COLO829 (cell line): Measurements from ENCODE around the gene ZNF212.

Experiments used
- DNase-seq: peaks from one replicate; pipeline ENCODE4 v3.0.0; 2012; ENCODE audit warnings: low spot score

Gene ZNF212

DNA sequence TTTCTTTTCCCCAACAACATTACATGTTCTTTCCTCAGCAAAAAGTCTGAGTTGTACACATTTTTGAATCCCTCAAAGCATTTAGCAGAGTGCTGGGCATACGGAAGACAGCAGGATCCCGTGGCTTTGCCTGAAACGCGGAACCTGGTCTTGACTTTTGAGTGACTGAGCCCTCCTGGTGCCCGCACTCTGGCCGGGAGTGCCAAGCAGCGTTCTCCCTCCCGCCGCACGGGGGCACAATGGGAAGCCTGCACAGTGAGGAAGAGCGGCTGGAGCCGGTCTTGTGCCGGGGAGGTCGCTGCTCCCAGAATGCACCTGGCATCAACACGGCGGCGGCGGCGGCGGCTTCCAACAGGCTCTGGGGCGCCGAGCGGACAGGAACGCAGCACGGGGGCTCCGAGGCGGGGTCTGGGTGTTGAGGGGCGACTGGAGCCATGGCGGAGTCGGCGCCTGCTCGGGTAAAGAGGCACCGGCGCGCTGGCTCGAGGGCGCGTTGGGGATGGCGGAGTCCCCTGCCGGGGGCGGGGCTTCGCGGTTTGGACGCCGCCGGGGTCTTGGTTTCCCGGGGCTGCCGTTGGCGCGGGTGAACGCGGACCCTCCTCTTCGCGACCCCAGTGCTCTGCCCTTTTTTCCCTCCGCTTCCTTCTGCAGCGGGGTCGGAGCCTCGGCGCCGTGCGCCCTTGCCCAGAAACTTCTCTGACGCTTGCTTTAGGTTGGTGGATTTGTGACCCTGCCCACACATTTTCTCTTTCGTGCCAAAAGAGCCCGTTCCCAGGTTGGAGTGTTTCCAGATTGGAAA is at the start of gene ZNF212:
ZNF212 (plus strand) TSS at position 307 of the 799 bp plus-strand sequence; CDS start at position 435, 128 bp downstream.
- DNase-seq, result peak; percentile 98

DNA sequence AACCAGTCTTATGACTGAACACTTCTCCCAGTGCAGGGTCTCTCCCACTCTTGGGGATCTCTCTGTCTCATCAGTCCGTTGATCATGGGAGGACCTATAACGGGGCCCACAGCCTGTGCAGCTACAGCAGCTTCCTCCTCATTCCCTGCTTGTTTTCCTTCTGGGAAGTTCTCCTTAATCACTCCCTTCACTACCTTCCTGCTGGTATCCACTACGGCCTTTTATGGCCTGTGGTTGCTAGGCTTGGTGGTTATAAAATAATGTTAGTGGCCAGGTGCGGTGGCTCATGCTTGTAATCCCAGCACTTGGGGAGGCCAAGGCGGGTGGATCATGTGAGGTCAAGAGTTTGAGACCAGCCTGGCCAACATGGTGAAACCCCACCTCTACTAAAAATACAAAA is 47.6 kb upstream of the ZNF212 start:
- no peak for DNase-seq

DNA sequence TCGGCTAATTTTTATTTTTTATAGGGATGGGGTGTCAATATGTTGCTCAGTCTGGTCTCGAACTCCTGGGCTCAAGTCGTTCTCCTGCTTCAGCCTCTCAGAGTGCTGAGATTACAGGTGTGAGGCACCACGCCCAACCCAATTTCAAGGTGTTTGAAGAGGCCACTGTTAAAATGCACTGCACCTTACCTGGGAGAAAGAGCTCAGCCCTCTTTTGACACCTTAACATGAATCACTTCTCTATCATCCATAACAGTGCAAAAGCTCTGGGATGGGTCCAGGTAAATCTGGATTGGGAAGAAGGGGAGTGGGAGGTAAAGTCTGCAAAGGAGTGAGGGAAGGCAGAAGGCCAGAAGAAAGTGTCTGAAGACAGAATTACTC is 44.7 kb upstream of the ZNF212 start:
- DNase-seq, result no peak

DNA sequence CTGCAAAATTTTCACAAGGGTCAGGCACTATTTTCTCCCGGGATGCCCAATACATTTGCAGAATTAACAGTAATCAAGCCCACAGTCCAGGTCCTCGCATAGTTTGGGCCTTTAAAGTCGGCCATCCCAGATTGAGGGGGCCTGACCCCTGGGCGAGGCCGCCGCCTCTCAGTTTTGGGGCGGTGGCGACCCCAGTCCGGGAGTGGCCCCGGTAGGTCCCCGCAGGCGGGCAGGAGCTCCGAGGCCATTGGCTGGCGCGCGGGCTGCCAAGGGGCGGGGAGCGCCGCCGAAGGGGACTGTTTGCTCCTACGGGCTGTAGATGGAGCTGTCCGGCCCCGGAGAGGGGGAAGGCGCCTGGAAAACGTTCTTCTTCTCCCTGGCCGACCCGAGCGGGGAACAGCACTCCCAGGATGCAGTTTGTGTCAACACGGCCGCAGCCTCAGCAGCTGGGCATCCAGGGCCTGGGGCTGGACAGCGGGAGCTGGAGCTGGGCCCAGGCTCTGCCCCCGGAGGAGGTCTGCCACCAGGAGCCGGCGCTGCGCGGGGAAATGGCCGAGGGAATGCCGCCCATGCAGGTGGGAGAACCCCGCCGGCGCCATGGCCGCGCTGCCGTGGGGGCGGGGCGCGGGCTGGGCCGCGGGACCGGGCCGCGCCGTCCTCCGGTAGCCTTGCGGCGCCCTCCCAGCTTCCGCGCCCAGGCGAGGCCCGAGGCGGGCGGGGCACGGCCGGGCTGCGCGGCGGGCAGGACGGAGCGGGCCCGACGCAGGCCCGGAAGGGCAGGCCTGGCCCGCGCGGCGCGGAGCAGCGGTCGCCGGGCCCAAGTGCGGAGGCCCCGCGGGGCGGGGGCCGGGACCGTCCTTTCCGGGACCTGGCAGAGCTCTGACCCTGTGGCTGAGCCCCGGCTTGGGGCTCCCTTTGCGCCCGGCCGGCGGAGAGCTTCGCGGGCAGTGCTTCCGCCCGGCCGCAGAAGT is 44.0 kb upstream of the ZNF212 start, which contains the start of gene ZNF282:
ZNF282 (plus strand) TSS at position 367 of the 971 bp plus-strand sequence; CDS start at position 411, 44 bp downstream.
- peak; percentile 94 for DNase-seq

DNA sequence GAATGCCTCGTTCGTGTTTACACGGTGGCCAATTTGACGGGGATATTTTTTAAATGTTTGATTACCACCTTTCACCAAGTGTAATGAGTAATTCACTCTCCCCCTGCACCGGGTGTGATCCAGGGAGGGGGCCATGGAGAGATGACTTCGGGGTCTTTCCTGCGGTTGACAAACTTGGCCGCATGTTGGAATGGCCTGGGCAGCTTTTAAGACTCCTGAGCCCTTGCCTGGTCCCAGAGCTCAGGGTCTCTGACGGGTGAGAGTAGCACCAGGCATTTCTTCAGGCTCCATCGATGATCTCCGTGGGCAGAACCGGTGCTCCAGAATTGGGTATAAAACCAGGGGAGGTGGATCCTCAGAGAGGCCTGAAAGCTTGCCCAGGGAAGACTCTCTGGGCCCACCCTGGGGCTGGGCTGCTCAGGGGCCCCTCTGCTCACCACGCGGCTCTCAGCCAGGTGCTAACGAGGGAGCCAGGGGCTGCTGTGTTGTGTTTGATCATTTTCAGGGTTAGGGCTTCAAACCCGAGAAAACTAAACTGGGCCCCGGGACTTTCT is 43.2 kb upstream of the ZNF212 start:
- DNase-seq, result no peak

DNA sequence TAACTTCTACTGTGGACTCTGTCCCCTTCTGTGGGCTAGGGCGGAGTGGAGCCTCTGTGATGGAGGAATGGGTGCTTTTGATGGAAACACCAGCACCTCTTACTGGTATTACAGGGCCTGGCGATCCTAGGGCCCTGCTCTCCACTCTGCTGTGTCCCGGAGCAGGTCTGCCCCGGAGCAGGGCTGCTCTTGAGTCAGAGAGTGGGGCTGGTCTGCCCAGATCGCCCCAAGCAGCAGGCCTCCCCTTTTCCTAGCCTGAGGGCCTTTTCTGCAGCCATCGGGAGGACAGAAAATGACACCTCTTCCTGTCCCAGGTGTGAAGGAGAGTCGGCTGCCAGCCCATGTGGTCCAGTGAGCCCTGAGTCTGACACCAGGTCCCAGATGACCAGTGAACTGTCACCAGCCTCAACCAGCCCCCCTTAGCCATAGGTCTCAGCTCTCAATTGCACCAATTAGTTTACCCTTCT is 42.7 kb upstream of the ZNF212 start:
- no peak for DNase-seq

DNA sequence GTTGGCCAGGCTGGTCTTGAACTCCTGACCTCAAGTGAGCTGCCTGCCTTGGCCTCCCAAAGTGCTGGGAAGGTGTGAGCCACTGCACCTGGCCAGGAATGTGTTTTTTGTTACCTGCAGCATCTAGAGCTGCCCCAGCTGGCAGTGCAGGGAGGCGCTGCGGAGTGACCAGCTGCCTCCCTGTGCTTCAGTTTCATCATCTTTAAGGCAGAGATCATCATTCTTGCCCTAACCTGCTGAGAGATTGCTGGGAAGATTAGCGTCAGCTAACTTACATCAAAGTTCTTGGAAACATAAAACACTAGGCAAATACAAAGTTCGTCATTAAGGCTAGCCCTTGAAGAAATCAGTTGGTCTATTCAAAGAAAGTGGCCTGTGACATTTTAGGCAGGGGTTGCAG is 41.8 kb upstream of the ZNF212 start:
- no peak for DNase-seq

DNA sequence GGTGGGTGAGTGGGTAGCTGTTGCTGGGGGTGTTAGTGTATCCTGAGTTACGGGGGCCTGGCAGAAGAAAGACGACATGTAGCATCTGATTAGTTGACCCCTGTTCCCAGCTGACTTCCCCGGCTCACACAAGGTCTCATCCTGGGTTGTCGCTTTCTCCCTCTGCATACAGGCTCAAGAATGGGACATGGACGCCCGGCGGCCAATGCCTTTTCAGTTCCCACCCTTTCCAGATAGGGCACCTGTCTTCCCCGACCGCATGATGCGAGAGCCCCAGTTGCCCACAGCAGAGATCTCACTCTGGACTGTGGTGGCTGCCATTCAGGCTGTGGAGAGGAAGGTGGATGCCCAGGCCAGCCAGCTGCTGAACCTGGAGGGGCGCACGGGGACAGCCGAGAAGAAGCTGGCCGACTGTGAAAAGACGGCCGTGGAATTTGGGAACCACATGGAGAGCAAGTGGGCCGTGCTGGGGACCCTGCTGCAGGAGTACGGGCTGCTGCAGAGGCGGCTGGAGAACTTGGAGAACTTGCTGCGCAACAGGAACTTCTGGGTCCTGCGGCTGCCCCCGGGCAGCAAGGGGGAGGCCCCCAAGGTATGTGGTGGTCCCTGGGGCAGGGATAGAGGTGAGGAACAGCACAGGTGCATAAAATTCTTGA is 41.2 kb upstream of the ZNF212 start:
- no peak for DNase-seq

DNA sequence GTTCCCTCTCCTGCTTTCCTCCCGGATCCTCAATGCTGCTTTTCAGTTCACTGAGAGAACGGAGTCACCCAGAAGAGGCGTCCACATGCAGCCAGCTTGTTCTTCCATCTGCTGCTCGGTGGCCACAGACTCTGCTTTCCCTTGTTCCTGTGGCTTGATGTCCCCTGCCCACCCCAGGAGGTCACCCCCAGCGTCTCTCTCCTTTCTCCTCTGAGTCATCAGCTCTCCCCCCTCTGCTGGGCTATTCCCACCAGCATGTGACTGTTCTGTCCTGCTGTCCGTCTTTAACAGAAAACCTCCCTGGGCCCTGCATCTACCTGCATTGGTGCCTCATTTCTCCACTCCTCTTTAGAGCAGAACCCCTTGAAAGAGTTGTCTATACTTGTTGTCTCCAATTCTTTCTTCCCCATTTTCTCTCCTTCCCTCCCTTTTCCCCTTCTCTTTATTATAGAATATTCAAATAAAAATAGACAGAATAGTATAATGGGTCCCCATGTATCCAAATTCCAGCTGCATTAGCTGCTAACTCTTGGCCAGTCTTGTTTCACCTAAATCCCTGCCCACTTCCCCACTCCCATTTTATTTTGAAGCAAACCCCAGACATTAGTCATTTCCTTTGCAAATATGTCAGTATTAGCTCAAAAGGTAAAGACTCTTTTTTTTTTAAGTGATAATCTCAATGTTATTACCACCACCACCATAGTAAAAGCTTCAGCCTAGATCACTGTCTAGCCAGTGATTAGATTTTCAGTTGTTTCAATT is 40.0 kb upstream of the ZNF212 start:
- no peak for DNase-seq

DNA sequence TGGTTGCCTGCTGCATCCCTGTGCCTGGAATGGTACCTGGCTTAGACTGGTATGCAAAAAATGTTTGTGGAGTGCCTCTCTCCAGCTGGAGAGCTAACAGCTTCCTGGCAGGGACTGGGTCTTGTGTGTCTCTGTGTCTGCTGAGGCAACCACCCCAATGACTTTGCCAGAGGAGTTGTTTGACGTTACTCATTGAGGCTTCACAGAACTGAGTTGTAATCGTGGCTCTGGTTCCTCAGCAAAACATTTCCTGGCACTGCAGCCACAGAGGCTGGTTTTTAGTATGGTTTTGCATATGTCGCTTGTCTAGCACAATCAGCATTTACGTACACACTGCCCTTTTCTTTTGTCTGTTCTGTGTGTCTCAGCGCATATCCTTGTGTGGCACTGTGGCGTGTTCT is 36.6 kb upstream of the ZNF212 start:
- no peak for DNase-seq

DNA sequence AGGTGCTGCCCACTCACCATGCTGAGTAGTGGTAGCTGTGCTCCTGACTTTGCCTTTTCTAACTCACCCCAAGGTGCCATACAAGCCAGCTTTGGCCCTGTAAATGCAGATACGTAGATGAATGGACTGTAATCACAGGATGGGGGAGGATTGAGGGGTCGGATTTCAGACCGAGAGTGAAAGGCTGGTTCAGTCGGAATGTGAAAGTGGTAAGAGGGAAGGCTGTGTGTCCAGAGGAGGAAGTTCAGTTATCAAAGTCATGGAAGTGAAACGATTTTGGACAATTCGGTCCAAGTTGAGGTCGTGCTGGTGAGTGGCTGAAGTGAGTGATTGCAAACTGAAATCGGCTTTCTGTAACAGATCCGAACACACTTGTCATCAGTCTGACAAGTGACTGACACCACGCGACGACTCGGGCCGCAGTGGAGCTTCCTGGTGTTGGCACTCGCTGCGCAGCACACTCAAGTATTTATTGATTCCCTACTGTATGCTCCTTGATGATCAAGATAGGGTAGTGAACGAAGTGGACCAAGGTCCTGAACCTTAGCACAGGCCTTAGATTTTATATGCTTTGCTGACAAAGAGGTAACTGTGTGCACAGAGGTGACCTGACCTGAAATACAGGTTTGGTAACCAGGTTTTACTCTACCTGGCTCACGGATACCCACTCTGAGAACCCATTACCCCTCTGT is 33.6 kb upstream of the ZNF212 start:
- no peak for DNase-seq

DNA sequence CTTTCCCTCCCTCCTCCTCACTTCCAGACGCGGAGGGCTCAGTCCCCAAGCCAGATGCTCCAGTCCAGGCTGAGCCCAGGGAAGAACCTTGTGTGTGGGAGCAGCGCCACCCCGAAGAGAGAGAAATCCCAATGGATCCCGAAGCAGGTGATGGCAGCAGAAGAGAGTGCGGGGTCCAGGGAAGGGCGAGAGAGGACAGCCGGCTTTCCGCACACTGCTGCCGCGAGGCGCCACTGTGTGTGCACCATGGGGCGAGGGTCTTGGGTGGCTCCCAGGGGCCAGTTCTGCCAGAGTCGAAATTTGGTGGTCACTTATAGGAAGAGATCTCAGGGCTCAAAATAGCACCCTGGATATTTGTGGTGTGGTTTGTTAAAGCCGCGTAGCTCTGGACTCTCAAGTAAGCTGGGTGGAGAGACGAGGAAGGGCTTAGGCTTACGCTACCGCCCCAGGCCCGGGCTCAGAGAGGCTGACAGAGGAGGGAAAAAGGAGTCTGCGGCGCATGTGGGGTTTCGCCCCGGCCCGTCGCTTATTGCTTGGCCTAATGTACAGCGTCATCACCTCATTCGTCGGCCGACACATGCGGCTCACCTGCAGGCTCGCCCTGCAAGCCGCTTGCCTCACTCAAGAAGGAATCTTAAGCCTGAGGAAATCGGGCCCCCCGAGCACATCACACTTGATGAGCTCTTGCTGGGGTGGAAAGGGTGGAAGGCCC is 32.0 kb upstream of the ZNF212 start:
- DNase-seq, result no peak

DNA sequence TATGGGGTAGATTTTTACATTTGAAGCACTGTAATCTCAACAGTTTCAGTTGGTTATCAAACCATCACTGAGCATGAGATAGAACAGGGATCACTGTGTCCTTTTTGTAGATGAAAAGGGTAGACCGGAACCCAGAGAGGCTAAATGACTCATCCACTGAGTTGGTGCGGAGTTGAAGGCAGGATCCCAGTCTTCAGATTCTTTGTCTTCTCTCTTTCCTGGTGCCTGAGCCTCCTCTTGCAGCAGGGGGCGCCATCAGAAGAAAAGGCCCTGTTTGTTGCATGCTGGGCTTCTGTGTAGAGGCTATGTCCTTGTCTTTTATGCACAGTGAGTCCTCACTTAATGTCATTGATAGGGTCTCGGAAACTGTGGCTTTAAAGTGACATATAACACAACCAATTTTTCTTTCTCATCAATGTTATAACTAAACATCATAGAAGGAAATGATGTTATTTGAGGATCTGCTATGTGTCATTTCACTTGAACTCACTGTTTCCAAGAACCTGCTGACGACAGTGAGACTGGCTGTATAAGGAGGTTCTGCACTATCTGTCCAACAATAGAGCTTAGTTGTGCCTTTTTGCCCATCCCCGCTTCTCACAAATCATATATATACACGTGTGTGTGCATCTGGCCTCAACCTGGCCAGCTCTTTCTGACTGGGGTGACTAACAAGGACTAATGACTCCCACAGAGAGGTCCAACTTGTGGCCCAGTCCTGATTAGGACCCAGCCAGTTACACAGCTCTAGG is 29.8 kb upstream of the ZNF212 start:
- peak; percentile 96 for DNase-seq

DNA sequence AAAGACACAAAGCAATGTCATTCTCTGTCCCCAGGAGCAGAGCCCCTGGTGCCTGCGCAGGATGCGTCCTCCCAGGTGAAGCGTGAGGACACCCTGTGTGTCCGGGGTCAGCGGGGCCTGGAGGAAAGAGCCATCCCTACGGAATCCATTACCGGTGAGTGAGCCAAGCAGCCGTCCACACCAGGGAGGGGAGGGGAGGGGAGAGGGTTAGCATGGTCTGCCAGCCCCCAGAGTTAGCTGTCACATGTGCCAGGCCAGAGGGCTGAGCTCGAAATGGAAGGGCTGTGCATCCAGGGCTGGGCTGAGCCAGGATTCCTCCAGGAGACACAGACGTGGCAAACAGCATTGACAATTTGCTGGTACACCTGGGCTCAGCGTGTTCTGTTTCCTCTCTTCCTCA is 28.9 kb upstream of the ZNF212 start:
- DNase-seq, result no peak

DNA sequence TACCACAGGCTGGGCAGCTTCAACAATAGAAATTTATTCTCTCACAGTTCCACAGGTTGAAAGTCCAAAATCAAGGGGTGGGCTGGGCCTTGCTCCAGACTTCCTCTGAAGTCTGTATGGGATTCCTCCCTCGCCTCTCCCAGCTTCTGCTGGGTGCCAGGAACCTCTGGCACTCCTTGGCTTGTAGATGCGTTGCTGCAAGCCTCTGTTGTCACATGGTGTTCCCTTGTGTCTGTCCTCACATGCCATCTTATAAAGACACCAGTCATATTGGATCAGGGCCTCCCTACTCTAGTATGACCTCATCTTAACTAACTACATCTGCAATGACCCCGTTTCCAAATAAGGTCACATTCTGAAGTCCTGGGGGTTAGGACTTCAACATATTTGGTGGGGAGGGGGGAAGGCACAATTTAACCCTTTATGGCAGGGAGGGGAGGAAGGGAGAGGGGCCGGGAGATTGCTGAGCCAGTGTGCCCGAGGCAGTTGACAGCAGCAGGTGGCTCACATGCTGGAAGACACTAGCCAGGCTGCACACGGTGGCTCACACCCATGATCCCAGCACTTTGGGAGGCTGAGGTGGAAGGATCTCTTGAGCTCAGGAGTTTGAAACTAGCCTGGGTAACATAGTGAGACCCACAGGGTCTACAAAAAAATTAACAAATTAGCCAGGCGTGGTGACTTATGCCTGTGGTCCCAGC is 25.3 kb upstream of the ZNF212 start:
- no peak for DNase-seq

DNA sequence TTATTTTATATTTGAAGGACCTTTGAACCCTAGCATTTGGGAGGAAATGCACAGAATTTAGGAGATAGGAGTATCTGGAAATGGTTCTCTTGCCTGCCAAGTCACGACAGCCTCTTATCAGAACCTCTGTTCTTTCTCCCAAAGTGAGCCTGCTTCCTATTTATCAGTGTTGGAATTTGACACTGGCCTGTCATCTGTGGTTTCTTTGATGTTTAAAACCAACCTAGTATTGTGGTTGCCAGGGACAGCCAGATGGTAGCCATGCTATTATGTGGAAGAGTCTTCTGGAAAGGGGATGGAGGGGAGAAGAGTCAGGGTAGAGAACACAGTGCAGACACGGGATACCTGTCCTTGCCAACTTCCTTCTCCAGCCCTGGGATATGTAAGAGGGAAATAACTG is 23.0 kb upstream of the ZNF212 start:
- no peak for DNase-seq

DNA sequence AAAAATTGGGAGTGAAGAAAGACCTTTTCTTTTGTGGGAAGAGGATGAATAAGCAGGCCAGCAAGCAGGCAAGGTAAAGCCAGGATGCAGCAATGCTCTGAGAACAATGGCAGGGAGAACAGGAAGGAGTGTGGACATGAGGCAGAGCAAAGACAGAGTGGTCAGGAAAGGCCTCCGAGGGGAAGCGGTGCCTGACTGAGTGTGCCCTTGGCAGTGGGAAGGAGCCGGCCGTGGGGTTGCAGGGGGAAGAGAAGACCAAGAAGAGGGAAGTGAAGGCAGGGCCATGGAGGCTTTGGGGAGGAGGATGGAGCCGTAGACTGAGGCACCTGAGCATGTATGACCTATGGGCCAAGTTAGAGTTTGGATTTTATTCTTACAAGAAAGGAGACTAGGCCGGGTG is 21.9 kb upstream of the ZNF212 start:
- no peak for DNase-seq
